PC-3 (cell line): ENCODE results near the gene DNAL1.

Experiments used
- CTCF ChIP-seq: fragments of 300-600 bp; sonication (generic); conservative IDR thresholded peaks from 2 replicates; pipeline ENCODE4 v1.5.1; 2017; ENCODE audit warnings: antibody characterized with exemption, low read depth, mild to moderate bottlenecking, low read length
- EZH2 ChIP-seq: fragments of 300-600 bp; sonication (generic); IDR thresholded peaks from one replicate; pipeline ENCODE4 v1.6.1; 2017; ENCODE audit warnings: antibody characterized with exemption, mild to moderate bottlenecking, low read length; ENCODE audit not compliant: unreplicated experiment

GRCh38 chr14:73651005-73651404 is 6.2 kb downstream of the DNAL1 start:
- TF ChIP-seq CTCF: no peak
- no peak for TF ChIP-seq EZH2
